Activated T-cell treated with anti-CD3 and anti-CD28 coated beads for 1 hour (primary cell): ENCODE measurements around the gene EOGT.
A peak's percentile ranks its signal among the peaks of the same experiment; 100 is the strongest.

ENCODE experiments used
- DNase-seq: peaks from one replicate; pipeline ENCODE4 v3.0.0-alpha.2; 2020; ENCODE audit warnings: low read depth

The EOGT gene

GRCh38 chr3:69009559-69010410 is 3.7 kb downstream of the EOGT start:
- DNase-seq: no peak

GRCh38 chr3:69008980-69009379 is 4.5 kb downstream of the EOGT start:
- DNase-seq: no peak

GRCh38 chr3:69005791-69006482 is 7.5 kb downstream of the EOGT start:
- DNase-seq: no peak

GRCh38 chr3:69005071-69005790 is 8.3 kb downstream of the EOGT start:
- DNase-seq: no peak

GRCh38 chr3:69004138-69004537 is 9.3 kb downstream of the EOGT start:
- DNase-seq: no peak

- no peak for DNase-seq
Measured at GRCh38 chr3:68999605-69000004, 13.9 kb downstream of the EOGT start.

- DNase-seq: no peak
Measured at GRCh38 chr3:68999158-68999557, 14.3 kb downstream of the EOGT start.

GRCh38 chr3:68997887-68998286 is 15.6 kb downstream of the EOGT start:
- no peak for DNase-seq

- DNase-seq: no peak
Measured at GRCh38 chr3:68996356-68996995, 17.0 kb downstream of the EOGT start.

- no peak for DNase-seq
Measured at GRCh38 chr3:68988740-68989139, 24.7 kb downstream of the EOGT start.

- no peak for DNase-seq
Measured at GRCh38 chr3:68987322-68987721, 26.2 kb downstream of the EOGT start.

- DNase-seq: no peak
Measured at GRCh38 chr3:68986496-68987208, 26.8 kb downstream of the EOGT start.

GRCh38 chr3:68985146-68985790 is 28.2 kb downstream of the EOGT start:
- DNase-seq: no peak

- DNase-seq: no peak
Measured at GRCh38 chr3:68984011-68984530, 29.4 kb downstream of the EOGT start.

- no peak for DNase-seq
Measured at GRCh38 chr3:68977486-68978167, 35.9 kb downstream of the EOGT start.

GRCh38 chr3:68974711-68975110 is 38.8 kb downstream of the EOGT start:
- no peak for DNase-seq

GRCh38 chr3:68973639-68974038 is 39.8 kb downstream of the EOGT start:
- no peak for DNase-seq

GRCh38 chr3:68972358-68972979 is 41.0 kb downstream of the EOGT start:
- DNase-seq: peak; percentile 1

- DNase-seq: no peak
Measured at GRCh38 chr3:68964694-68965093, 48.8 kb downstream of the EOGT start.

- no peak for DNase-seq
Measured at GRCh38 chr3:68963891-68964290, 49.6 kb downstream of the EOGT start.
